GM12891 (cell line): Measurements from ENCODE around the gene MYO1H.

ENCODE experiments used
- PAX5 ChIP-seq: IDR thresholded peaks from 2 replicates; pipeline ENCODE4 v1.6.1; 2011; ENCODE audit warnings: low read length, moderate library complexity, mild to moderate bottlenecking; ENCODE audit not compliant: insufficient read depth, severe bottlenecking
- POLR2A ChIP-seq: IDR thresholded peaks from 2 replicates; pipeline ENCODE4 v1.6.1; 2011; ENCODE audit warnings: low read depth, low read length, control low read depth
- POLR2AphosphoS5 ChIP-seq: IDR thresholded peaks from 2 replicates; pipeline ENCODE4 v1.6.1; 2011; ENCODE audit warnings: low read depth, low read length, control low read depth
- SPI1 ChIP-seq: IDR thresholded peaks from 2 replicates; pipeline ENCODE4 v1.6.1; 2011; ENCODE audit warnings: low read depth, low read length, control low read depth
- TAF1 ChIP-seq: IDR thresholded peaks from 2 replicates; pipeline ENCODE4 v1.6.1; 2011; ENCODE audit warnings: low read depth, low read length, control low read depth

- TF ChIP-seq POLR2A (no peak), POLR2AphosphoS5 (no peak), TAF1 (no peak), SPI1 (no peak), PAX5 (no peak)
Observed at GRCh38 chr12:109489955-109490565, 142.4 kb downstream of the MYO1H start.
